Astrocyte (in vitro differentiated cells and primary cell): ENCODE data around the gene PLEKHA7. TPM values are rescaled to one million over a fixed set of nuclear protein-coding genes. Genes with fewer than 3 reads are reported as not detected.

Experiments used
- DNase-seq: peaks from one replicate; pipeline ENCODE4 v3.0.0-alpha.2; 2010; ENCODE audit warnings: low read depth
- FAIRE-seq: peaks from 2 replicates; lab custom pipeline; 2011; peaks lifted over from hg19 to GRCh38; lab: Jason Lieb, UNC
- H2AFZ ChIP-seq: 2 replicates; pipeline ENCODE4 v1.6.0; 2012; ENCODE audit warnings: low read depth, low read length, inconsistent platforms
- H3K27ac ChIP-seq: 2 replicates; pipeline ENCODE4 v1.5.1; 2011; ENCODE audit warnings: low read depth, low read length, inconsistent platforms
- H3K27me3 ChIP-seq: 2 replicates; pipeline ENCODE4 v1.6.0; 2011; ENCODE audit warnings: low read length, inconsistent platforms; ENCODE audit not compliant: insufficient read depth
- H3K36me3 ChIP-seq: 2 replicates; pipeline ENCODE4 v1.5.1; 2011; ENCODE audit warnings: low read length, inconsistent platforms; ENCODE audit not compliant: insufficient read depth
- H3K4me1 ChIP-seq: 2 replicates; pipeline ENCODE4 v1.5.1; 2011; ENCODE audit warnings: low read length, inconsistent platforms; ENCODE audit not compliant: insufficient read depth
- H3K4me2 ChIP-seq: 2 replicates; pipeline ENCODE4 v1.6.0; 2012; ENCODE audit warnings: low read length, inconsistent platforms
- H3K4me3 ChIP-seq: 2 replicates; pipeline ENCODE4 v1.5.1; 2011; ENCODE audit warnings: low read depth, mild to moderate bottlenecking, low read length, inconsistent platforms; ENCODE audit not compliant: insufficient read depth
- H3K79me2 ChIP-seq: 2 replicates; pipeline ENCODE4 v1.6.0; 2012; ENCODE audit warnings: mild to moderate bottlenecking, low read length, inconsistent platforms; ENCODE audit not compliant: insufficient read depth
- H3K9ac ChIP-seq: 2 replicates; pipeline ENCODE4 v1.6.0; 2012; ENCODE audit warnings: mild to moderate bottlenecking, low read length, inconsistent platforms
- H3K9me3 ChIP-seq: 2 replicates; pipeline ENCODE4 v1.5.1; 2012; ENCODE audit warnings: low read depth, mild to moderate bottlenecking, low read length, inconsistent platforms; ENCODE audit not compliant: insufficient read depth
- H4K20me1 ChIP-seq: 2 replicates; pipeline ENCODE4 v1.6.0; 2012; ENCODE audit warnings: low read length, inconsistent platforms; ENCODE audit not compliant: insufficient read depth
- H3K27ac Mint-ChIP-seq: one replicate; pipeline ENCODE4 v1.8.0; 2021; ENCODE audit warnings: mild to moderate bottlenecking, mixed read lengths; ENCODE audit not compliant: unreplicated experiment
- H3K27me3 Mint-ChIP-seq: one replicate; pipeline ENCODE4 v1.8.0; 2021; ENCODE audit warnings: low read depth, mixed read lengths; ENCODE audit not compliant: unreplicated experiment
- H3K36me3 Mint-ChIP-seq: one replicate; pipeline ENCODE4 v1.8.0; 2021; ENCODE audit warnings: low read depth, mixed read lengths; ENCODE audit not compliant: unreplicated experiment
- H3K4me1 Mint-ChIP-seq: one replicate; pipeline ENCODE4 v1.8.0; 2021; ENCODE audit warnings: low read depth, mixed read lengths; ENCODE audit not compliant: unreplicated experiment
- H3K4me3 Mint-ChIP-seq: one replicate; pipeline ENCODE4 v1.8.0; 2021; ENCODE audit warnings: mild to moderate bottlenecking, moderate library complexity, mixed read lengths; ENCODE audit not compliant: unreplicated experiment
- H3K9me3 Mint-ChIP-seq: one replicate; pipeline ENCODE4 v1.8.0; 2021; ENCODE audit warnings: mild to moderate bottlenecking, mixed read lengths; ENCODE audit not compliant: unreplicated experiment
- CTCF ChIP-seq: IDR thresholded peaks from 2 replicates; pipeline ENCODE4 v1.5.1; 2011; ENCODE audit warnings: low read depth, mild to moderate bottlenecking, inconsistent platforms, low read length, moderate library complexity; ENCODE audit not compliant: insufficient read depth
- EZH2 ChIP-seq: IDR thresholded peaks from 2 replicates; pipeline ENCODE4 v1.6.1; 2012; ENCODE audit warnings: mild to moderate bottlenecking, low read length, inconsistent platforms; ENCODE audit not compliant: insufficient read depth
- total RNA-seq: library from RNA; stranded (reverse); gene quantifications from 2 replicates; pipeline ENCODE4 v1.2.1, GENCODE V29; 2021

Gene PLEKHA7
- total RNA-seq, 1 donor from 2014 or later, result 5.7 TPM

GRCh38 chr11:16793009-16793408, 221.2 kb downstream of the PLEKHA7 start:
- no peaks in the 10 kb centered on the region for H3K9me3 ChIP-seq
- DNase-seq (no peak), FAIRE-seq (no peak)
- H3K27ac Mint-ChIP-seq, result peak overlapping the region; percentile 14
- H3K9ac ChIP-seq, result no peak overlapping the region
- H4K20me1 ChIP-seq, result no peaks in the 10 kb centered on the region
- no peaks in the 10 kb centered on the region for H3K9me3 Mint-ChIP-seq
- peaks cover 25% of the 10 kb centered on the region for H3K4me1 Mint-ChIP-seq
- no peak overlapping the region for H3K4me2 ChIP-seq
- H3K36me3 Mint-ChIP-seq, result no peaks in the 10 kb centered on the region
- no peak overlapping the region for H3K4me3 ChIP-seq
- no peaks in the 10 kb centered on the region for H3K27me3 ChIP-seq
- H3K36me3 ChIP-seq, result no peaks in the 10 kb centered on the region
- H3K27me3 Mint-ChIP-seq, result no peaks in the 10 kb centered on the region
- no peaks in the 10 kb centered on the region for H3K79me2 ChIP-seq
- H3K4me1 ChIP-seq, result peaks cover 34% of the 10 kb centered on the region
- TF ChIP-seq CTCF (no peak), EZH2 (no peak)
- no peak overlapping the region for H3K4me3 Mint-ChIP-seq
- H2AFZ ChIP-seq, result no peak overlapping the region
- H3K27ac ChIP-seq, result no peak overlapping the region

- no peak overlapping the region for H3K4me3 Mint-ChIP-seq
- TF ChIP-seq EZH2 (no peak), CTCF (no peak)
- no peaks in the 10 kb centered on the region for H3K36me3 ChIP-seq
- H3K27ac ChIP-seq, result peak overlapping the region; percentile 91
- no peak overlapping the region for H2AFZ ChIP-seq
- peak overlapping the region; percentile 84 for H3K4me2 ChIP-seq
- H3K9me3 ChIP-seq, result no peaks in the 10 kb centered on the region
- no peaks in the 10 kb centered on the region for H3K9me3 Mint-ChIP-seq
- no peaks in the 10 kb centered on the region for H3K79me2 ChIP-seq
- no peak overlapping the region for H3K9ac ChIP-seq
- no peaks in the 10 kb centered on the region for H3K27me3 Mint-ChIP-seq
- DNase-seq (peak; percentile 63), FAIRE-seq (no peak)
- H3K27ac Mint-ChIP-seq, result peak overlapping the region; percentile 98
- H4K20me1 ChIP-seq, result no peaks in the 10 kb centered on the region
- no peaks in the 10 kb centered on the region for H3K27me3 ChIP-seq
- H3K4me1 Mint-ChIP-seq, result peaks cover 25% of the 10 kb centered on the region
- H3K4me3 ChIP-seq, result no peak overlapping the region
- peaks cover 40% of the 10 kb centered on the region for H3K4me1 ChIP-seq
- no peaks in the 10 kb centered on the region for H3K36me3 Mint-ChIP-seq
Measured at GRCh38 chr11:16792426-16792825, 221.8 kb downstream of the PLEKHA7 start.

- Histone ChIP-seq H3K9ac (peak overlapping the region; percentile 61), H3K4me3 (peak overlapping the region; percentile 38), H3K27me3 (no peaks in the 10 kb centered on the region), H3K79me2 (no peaks in the 10 kb centered on the region), H3K27ac (peak overlapping the region; percentile 91), H3K36me3 (no peaks in the 10 kb centered on the region), H4K20me1 (no peaks in the 10 kb centered on the region), H3K9me3 (no peaks in the 10 kb centered on the region), H3K4me2 (peak overlapping the region; percentile 84), H2AFZ (peak overlapping the region; percentile 52), H3K4me1 (peaks cover 46% of the 10 kb centered on the region)
- Mint-ChIP-seq H3K27ac (peak overlapping the region; percentile 98), H3K4me3 (peak overlapping the region; percentile 61), H3K27me3 (no peaks in the 10 kb centered on the region), H3K9me3 (no peaks in the 10 kb centered on the region), H3K36me3 (no peaks in the 10 kb centered on the region), H3K4me1 (peaks cover 25% of the 10 kb centered on the region)
- FAIRE-seq (peak; percentile 100), DNase-seq (peak; percentile 96)
- TF ChIP-seq CTCF (no peak), EZH2 (no peak)
Measured at GRCh38 chr11:16791191-16791961, 222.8 kb downstream of the PLEKHA7 start.
